Fibroblast of skin of right biceps (primary cell): ENCODE results near the gene DHRS1.
"Not testable (repeated sequence)": the region's sequence is repeated elsewhere in the genome, so short reads cannot be mapped to it uniquely, and the experiment has no call there.

Experiments
- DNase-seq: peaks from one replicate; pipeline ENCODE4 v3.0.0-alpha.2; 2013

Gene DHRS1

GRCh38 chr14:24299255-24300191 is at the start of gene DHRS1, which contains the start of gene NOP9:
Gene DHRS1 (minus strand): TSS chr14:24299780. CDS start chr14:24299106, 674 bp downstream.
Gene NOP9 (plus strand): TSS chr14:24299850. CDS start chr14:24299955, 105 bp downstream.
- DNase-seq: peak; percentile 88

- DNase-seq: no peak
Observed at GRCh38 chr14:24348186-24348585, 48.6 kb upstream of the DHRS1 start.

- no peak for DNase-seq
Observed at GRCh38 chr14:24347134-24347533, 47.6 kb upstream of the DHRS1 start.

- DNase-seq: no peak
Observed at GRCh38 chr14:24343795-24344660, 44.4 kb upstream of the DHRS1 start.

GRCh38 chr14:24342889-24343288 is 43.3 kb upstream of the DHRS1 start:
- no peak for DNase-seq

- no peak for DNase-seq
Observed at GRCh38 chr14:24340606-24341005, 41.0 kb upstream of the DHRS1 start.

- DNase-seq: no peak
Observed at GRCh38 chr14:24339284-24340151, 39.9 kb upstream of the DHRS1 start, which contains the start of gene RIPK3. Gene RIPK3 (minus strand): TSS chr14:24339991. CDS start chr14:24339826, 165 bp downstream.

GRCh38 chr14:24338843-24339242 is 39.3 kb upstream of the DHRS1 start:
- DNase-seq: no peak

- DNase-seq: no peak
Observed at GRCh38 chr14:24337824-24338175, 38.2 kb upstream of the DHRS1 start.

- DNase-seq: no peak
Observed at GRCh38 chr14:24337144-24337823, 37.7 kb upstream of the DHRS1 start.

GRCh38 chr14:24335461-24336171 is 36.0 kb upstream of the DHRS1 start:
- DNase-seq: no peak

- DNase-seq: no peak
Observed at GRCh38 chr14:24334431-24335291, 35.1 kb upstream of the DHRS1 start, which contains the start of gene ADCY4. Gene ADCY4 (minus strand): TSS chr14:24335071. CDS start chr14:24334652, 419 bp downstream.

GRCh38 chr14:24332268-24332993 is 32.9 kb upstream of the DHRS1 start:
- DNase-seq: peak; percentile 64

GRCh38 chr14:24331731-24332267 is 32.2 kb upstream of the DHRS1 start:
- no peak for DNase-seq

- no peak for DNase-seq
Observed at GRCh38 chr14:24330973-24331674, 31.5 kb upstream of the DHRS1 start.

GRCh38 chr14:24329736-24330135 is 30.2 kb upstream of the DHRS1 start:
- no peak for DNase-seq

- no peak for DNase-seq
Observed at GRCh38 chr14:24329073-24329663, 29.6 kb upstream of the DHRS1 start.

GRCh38 chr14:24327914-24328313 is 28.3 kb upstream of the DHRS1 start:
- not testable (repeated sequence) for DNase-seq
